SH-SY5Y (cell line): Measurements from ENCODE around the gene SVIL.

ENCODE experiments used
- GATA2 ChIP-seq: IDR thresholded peaks from 2 replicates; pipeline ENCODE4 v1.6.1; 2011; ENCODE audit warnings: mild to moderate bottlenecking, low read depth, low read length
- GATA3 ChIP-seq: IDR thresholded peaks from 2 replicates; pipeline ENCODE4 v1.6.1; 2011; ENCODE audit warnings: low read depth, mild to moderate bottlenecking, low read length, moderate library complexity

GRCh38 chr10:29512425-29512974, 122.3 kb downstream of the SVIL start:
- TF ChIP-seq GATA3 (no peak), GATA2 (no peak)
